HepG2 (cell line): Measurements from ENCODE around the gene RDH12. TPM values are rescaled to one million over a fixed set of nuclear protein-coding genes. Genes with fewer than 3 reads are reported as not detected.

Source experiments
- FOXP1 ChIP-seq, 2 experiments: fragments of 450-650 bp in 1 of 2; IDR thresholded peaks; 2 replicates each; pipeline ENCODE4 v1.6.1; 2017 to 2018; ENCODE audit warnings: antibody characterized with exemption in 1 of 2
- GTF2F1 ChIP-seq: fragments of 150-350 bp; IDR thresholded peaks from 2 replicates; pipeline ENCODE4 v1.6.1; 2014; ENCODE audit warnings: low read length
- HNF4G ChIP-seq, 2 experiments: sonication (generic) in 1 of 2; formaldehyde crosslinking in 1 of 2; IDR thresholded peaks; 2 replicates each; pipeline versions ENCODE4 v1.4.0 to v1.6.1; 2011 to 2020; ENCODE audit warnings: borderline replicate concordance in 2 of 2, low read depth in 2 of 2, mild to moderate bottlenecking in 2 of 2, low read length in 1 of 2, missing genetic modification reagents in 1 of 2, moderate library complexity in 1 of 2
- NKX3-1 ChIP-seq: sonication (generic); formaldehyde crosslinking; IDR thresholded peaks from 2 replicates; pipeline ENCODE4 v1.5.0; 2020; ENCODE audit warnings: missing genetic modification reagents
- RNF2 ChIP-seq: fragments of 450-650 bp; conservative IDR thresholded peaks from 2 replicates; pipeline ENCODE4 v1.6.1; 2016; ENCODE audit warnings: low read depth
- RXRA ChIP-seq: sonication (generic); formaldehyde crosslinking; IDR thresholded peaks from 2 replicates; pipeline ENCODE4 v1.5.1; 2020; ENCODE audit warnings: missing genetic modification reagents
- TCF7 ChIP-seq: sonication (generic); IDR thresholded peaks from 2 replicates; pipeline ENCODE4 v1.6.1; 2016; ENCODE audit warnings: antibody characterized with exemption, low read depth
- ZNF577 ChIP-seq: sonication (generic); formaldehyde crosslinking; IDR thresholded peaks from 2 replicates; pipeline ENCODE4 v1.4.0; 2020; ENCODE audit warnings: mild to moderate bottlenecking, low read depth, missing genetic modification reagents, borderline replicate concordance
- polyA plus RNA-seq, 8 experiments: library from polyadenylated mRNA; depleted of rRNA in 3 of 8; stranded (reverse) in 7 of 8; unstranded in 1 of 8; fragments of >200 nt; fragmentation: Illumina TruSeq in 4 of 8; extraction: Trizol in 4 of 8; gene quantifications; 2 replicates each; pipeline versions ENCODE4 v1.2.1 to v1.2.3, GENCODE V29; 2011 to 2016; ENCODE audit warnings: low read depth in 4 of 8, missing spikeins in 1 of 8, mixed read lengths in 1 of 8; ENCODE audit not compliant: insufficient read depth in 1 of 8
- total RNA-seq, 5 experiments: library from RNA; depleted of rRNA; stranded (reverse); fragments of >200 nt; fragmentation: Illumina TruSeq; extraction: Trizol; gene quantifications; 2 replicates each; pipeline ENCODE4 v1.2.3, GENCODE V29; 2016; ENCODE audit warnings: low read depth in 1 of 5
- TF ChIP-seq, protein P1 (sequence below), 2 experiments: fragments of 450-650 bp in 1 of 2; sonication (generic) in 1 of 2; formaldehyde crosslinking in 1 of 2; IDR thresholded peaks; 2 replicates each; pipeline versions ENCODE4 v1.6.1 to v1.8.0; 2016 to 2022; ENCODE audit warnings: antibody characterized with exemption in 1 of 2, mild to moderate bottlenecking in 1 of 2, missing genetic modification reagents in 1 of 2
- TF ChIP-seq, protein P2 (sequence below): sonication (generic); formaldehyde crosslinking; IDR thresholded peaks from 2 replicates; pipeline ENCODE4 v1.4.0; 2020; ENCODE audit warnings: missing genetic modification reagents, borderline replicate concordance
- TF ChIP-seq, protein P3 (sequence below): sonication (generic); formaldehyde crosslinking; IDR thresholded peaks from 2 replicates; pipeline ENCODE4 v1.4.0; 2020; ENCODE audit warnings: missing genetic modification reagents, borderline replicate concordance
- TF ChIP-seq, protein P4 (sequence below): IDR thresholded peaks from 2 replicates; pipeline ENCODE4 v1.6.1; 2018; ENCODE audit warnings: missing genetic modification reagents, mild to moderate bottlenecking, missing compliant biosample characterization

Gene RDH12
- total and polyA plus RNA-seq, 2 of the 13 experiments (the other 11 are each of a cell fraction or from before 2014, with no cell fraction given) = 1.6 to 2.1 TPM

DNA sequence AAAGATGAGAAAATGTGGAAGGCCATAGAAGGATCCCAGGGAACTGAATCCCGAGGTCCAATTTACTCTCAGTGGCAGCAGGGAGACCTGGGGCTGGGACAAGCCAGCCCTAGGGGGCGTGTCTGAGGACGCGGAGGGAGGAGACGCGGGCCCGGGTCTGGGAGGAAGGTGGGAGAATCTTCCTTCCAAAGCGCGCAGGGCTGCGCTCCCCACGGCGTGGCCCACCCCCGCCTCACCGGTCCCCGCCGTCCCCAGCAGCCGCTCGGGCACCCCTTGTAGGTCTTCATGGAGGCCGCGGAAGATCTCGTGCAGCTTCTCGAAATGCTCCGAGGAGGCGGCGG, 27.6 kb upstream of the RDH12 start (continued):
- TF ChIP-seq, protein P1, sequence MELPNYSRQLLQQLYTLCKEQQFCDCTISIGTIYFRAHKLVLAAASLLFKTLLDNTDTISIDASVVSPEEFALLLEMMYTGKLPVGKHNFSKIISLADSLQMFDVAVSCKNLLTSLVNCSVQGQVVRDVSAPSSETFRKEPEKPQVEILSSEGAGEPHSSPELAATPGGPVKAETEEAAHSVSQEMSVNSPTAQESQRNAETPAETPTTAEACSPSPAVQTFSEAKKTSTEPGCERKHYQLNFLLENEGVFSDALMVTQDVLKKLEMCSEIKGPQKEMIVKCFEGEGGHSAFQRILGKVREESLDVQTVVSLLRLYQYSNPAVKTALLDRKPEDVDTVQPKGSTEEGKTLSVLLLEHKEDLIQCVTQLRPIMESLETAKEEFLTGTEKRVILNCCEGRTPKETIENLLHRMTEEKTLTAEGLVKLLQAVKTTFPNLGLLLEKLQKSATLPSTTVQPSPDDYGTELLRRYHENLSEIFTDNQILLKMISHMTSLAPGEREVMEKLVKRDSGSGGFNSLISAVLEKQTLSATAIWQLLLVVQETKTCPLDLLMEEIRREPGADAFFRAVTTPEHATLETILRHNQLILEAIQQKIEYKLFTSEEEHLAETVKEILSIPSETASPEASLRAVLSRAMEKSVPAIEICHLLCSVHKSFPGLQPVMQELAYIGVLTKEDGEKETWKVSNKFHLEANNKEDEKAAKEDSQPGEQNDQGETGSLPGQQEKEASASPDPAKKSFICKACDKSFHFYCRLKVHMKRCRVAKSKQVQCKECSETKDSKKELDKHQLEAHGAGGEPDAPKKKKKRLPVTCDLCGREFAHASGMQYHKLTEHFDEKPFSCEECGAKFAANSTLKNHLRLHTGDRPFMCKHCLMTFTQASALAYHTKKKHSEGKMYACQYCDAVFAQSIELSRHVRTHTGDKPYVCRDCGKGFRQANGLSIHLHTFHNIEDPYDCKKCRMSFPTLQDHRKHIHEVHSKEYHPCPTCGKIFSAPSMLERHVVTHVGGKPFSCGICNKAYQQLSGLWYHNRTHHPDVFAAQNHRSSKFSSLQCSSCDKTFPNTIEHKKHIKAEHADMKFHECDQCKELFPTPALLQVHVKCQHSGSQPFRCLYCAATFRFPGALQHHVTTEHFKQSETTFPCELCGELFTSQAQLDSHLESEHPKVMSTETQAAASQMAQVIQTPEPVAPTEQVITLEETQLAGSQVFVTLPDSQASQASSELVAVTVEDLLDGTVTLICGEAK (IDR thresholded peaks at IDR 0.05) = no peak
- TF ChIP-seq, protein P1 (CRISPR knock-in tag; IDR thresholded peaks at IDR 0.05) = no peak
- TF ChIP-seq, protein P2, sequence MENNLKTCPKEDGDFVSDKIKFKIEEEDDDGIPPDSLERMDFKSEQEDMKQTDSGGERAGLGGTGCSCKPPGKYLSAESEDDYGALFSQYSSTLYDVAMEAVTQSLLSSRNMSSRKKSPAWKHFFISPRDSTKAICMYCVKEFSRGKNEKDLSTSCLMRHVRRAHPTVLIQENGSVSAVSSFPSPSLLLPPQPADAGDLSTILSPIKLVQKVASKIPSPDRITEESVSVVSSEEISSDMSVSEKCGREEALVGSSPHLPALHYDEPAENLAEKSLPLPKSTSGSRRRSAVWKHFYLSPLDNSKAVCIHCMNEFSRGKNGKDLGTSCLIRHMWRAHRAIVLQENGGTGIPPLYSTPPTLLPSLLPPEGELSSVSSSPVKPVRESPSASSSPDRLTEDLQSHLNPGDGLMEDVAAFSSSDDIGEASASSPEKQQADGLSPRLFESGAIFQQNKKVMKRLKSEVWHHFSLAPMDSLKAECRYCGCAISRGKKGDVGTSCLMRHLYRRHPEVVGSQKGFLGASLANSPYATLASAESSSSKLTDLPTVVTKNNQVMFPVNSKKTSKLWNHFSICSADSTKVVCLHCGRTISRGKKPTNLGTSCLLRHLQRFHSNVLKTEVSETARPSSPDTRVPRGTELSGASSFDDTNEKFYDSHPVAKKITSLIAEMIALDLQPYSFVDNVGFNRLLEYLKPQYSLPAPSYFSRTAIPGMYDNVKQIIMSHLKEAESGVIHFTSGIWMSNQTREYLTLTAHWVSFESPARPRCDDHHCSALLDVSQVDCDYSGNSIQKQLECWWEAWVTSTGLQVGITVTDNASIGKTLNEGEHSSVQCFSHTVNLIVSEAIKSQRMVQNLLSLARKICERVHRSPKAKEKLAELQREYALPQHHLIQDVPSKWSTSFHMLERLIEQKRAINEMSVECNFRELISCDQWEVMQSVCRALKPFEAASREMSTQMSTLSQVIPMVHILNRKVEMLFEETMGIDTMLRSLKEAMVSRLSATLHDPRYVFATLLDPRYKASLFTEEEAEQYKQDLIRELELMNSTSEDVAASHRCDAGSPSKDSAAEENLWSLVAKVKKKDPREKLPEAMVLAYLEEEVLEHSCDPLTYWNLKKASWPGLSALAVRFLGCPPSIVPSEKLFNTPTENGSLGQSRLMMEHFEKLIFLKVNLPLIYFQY = no peak
- 0 out of 2 replicates have a peak, but pooled peaks have one; percentile 21 for TF ChIP-seq RXRA (CRISPR knock-in tag)
- TF ChIP-seq, protein P3, sequence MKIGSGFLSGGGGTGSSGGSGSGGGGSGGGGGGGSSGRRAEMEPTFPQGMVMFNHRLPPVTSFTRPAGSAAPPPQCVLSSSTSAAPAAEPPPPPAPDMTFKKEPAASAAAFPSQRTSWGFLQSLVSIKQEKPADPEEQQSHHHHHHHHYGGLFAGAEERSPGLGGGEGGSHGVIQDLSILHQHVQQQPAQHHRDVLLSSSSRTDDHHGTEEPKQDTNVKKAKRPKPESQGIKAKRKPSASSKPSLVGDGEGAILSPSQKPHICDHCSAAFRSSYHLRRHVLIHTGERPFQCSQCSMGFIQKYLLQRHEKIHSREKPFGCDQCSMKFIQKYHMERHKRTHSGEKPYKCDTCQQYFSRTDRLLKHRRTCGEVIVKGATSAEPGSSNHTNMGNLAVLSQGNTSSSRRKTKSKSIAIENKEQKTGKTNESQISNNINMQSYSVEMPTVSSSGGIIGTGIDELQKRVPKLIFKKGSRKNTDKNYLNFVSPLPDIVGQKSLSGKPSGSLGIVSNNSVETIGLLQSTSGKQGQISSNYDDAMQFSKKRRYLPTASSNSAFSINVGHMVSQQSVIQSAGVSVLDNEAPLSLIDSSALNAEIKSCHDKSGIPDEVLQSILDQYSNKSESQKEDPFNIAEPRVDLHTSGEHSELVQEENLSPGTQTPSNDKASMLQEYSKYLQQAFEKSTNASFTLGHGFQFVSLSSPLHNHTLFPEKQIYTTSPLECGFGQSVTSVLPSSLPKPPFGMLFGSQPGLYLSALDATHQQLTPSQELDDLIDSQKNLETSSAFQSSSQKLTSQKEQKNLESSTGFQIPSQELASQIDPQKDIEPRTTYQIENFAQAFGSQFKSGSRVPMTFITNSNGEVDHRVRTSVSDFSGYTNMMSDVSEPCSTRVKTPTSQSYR = 0 out of 2 replicates have a peak, but pooled peaks have one; percentile 10
- TF ChIP-seq HNF4G (IDR thresholded peaks at IDR 0.05; ENCODE audit: borderline replicate concordance, low read depth, low read length) = no peak
- no peak for TF ChIP-seq HNF4G (CRISPR knock-in tag; IDR thresholded peaks at IDR 0.05; ENCODE audit: borderline replicate concordance, low read depth)
- no peak for TF ChIP-seq NKX3-1 (CRISPR knock-in tag)
- TF ChIP-seq, protein P4, sequence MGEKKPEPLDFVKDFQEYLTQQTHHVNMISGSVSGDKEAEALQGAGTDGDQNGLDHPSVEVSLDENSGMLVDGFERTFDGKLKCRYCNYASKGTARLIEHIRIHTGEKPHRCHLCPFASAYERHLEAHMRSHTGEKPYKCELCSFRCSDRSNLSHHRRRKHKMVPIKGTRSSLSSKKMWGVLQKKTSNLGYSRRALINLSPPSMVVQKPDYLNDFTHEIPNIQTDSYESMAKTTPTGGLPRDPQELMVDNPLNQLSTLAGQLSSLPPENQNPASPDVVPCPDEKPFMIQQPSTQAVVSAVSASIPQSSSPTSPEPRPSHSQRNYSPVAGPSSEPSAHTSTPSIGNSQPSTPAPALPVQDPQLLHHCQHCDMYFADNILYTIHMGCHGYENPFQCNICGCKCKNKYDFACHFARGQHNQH (CRISPR knock-in tag) = 0 out of 2 replicates have a peak, but pooled peaks have one; percentile 8
- TF ChIP-seq TCF7 = no peak
- TF ChIP-seq GTF2F1 = no peak
- TF ChIP-seq FOXP1 (IDR thresholded peaks at IDR 0.05) = no peak
- TF ChIP-seq FOXP1 (CRISPR knock-in tag; IDR thresholded peaks at IDR 0.05) = no peak
- TF ChIP-seq ZNF577 (CRISPR knock-in tag) = no peak
- TF ChIP-seq RNF2 = no peak
